HG03442 (cell line): ENCODE results near the gene SLC23A3.

ENCODE experiments used
- ATAC-seq: cut with Tn5 transposase; IDR thresholded peaks from one replicate; pipeline ENCODE4 v1.9.1; 2021; ENCODE audit warnings: mild to moderate bottlenecking, moderate library complexity; ENCODE audit not compliant: unreplicated experiment

The SLC23A3 gene

GRCh38 chr2:219155054-219155644 lies 14.7 kb downstream of the SLC23A3 start:
- ATAC-seq = no peak

- no peak for ATAC-seq
These were observed 20.2 kb downstream of the SLC23A3 start for GRCh38 chr2:219149667-219150066.

- no peak for ATAC-seq
These were observed 27.5 kb downstream of the SLC23A3 start for GRCh38 chr2:219142329-219142728.

- no peak for ATAC-seq
These were observed 29.1 kb downstream of the SLC23A3 start for GRCh38 chr2:219140722-219141121.

- ATAC-seq = no peak
These were observed 35.9 kb downstream of the SLC23A3 start for GRCh38 chr2:219133976-219134375.

- ATAC-seq = no peak
These were observed 38.1 kb downstream of the SLC23A3 start for GRCh38 chr2:219131744-219132143.

GRCh38 chr2:219131327-219131726 lies 38.5 kb downstream of the SLC23A3 start:
- no peak for ATAC-seq

GRCh38 chr2:219129589-219129988 lies 40.2 kb downstream of the SLC23A3 start:
- no peak for ATAC-seq

- ATAC-seq = no peak
These were observed 41.4 kb downstream of the SLC23A3 start for GRCh38 chr2:219128396-219128795.

GRCh38 chr2:219127037-219127635 lies 42.7 kb downstream of the SLC23A3 start:
- no peak for ATAC-seq

GRCh38 chr2:219126555-219126954 lies 43.3 kb downstream of the SLC23A3 start:
- no peak for ATAC-seq

GRCh38 chr2:219125886-219126270 lies 44.0 kb downstream of the SLC23A3 start:
- ATAC-seq = no peak

GRCh38 chr2:219125225-219125885 lies 44.5 kb downstream of the SLC23A3 start:
- ATAC-seq = no peak

- no peak for ATAC-seq
These were observed 45.3 kb downstream of the SLC23A3 start for GRCh38 chr2:219124381-219125110.

- no peak for ATAC-seq
These were observed 46.3 kb downstream of the SLC23A3 start for GRCh38 chr2:219123356-219124135.

- no peak for ATAC-seq
These were observed 47.4 kb downstream of the SLC23A3 start for GRCh38 chr2:219122202-219122980.

- ATAC-seq = no peak
These were observed 49.7 kb downstream of the SLC23A3 start for GRCh38 chr2:219120082-219120481.

GRCh38 chr2:219119422-219120043 lies 50.3 kb downstream of the SLC23A3 start:
- ATAC-seq = no peak

- ATAC-seq = no peak
These were observed 51.3 kb downstream of the SLC23A3 start for GRCh38 chr2:219118504-219118903.
